Loucy (cell line): ENCODE measurements around the gene FABP6.

Experiments
- CTCF ChIP-seq: fragments of 200-600 bp; sonication (generic); conservative IDR thresholded peaks from 2 replicates; pipeline ENCODE4 v1.5.1; 2014; ENCODE audit warnings: mild to moderate bottlenecking, antibody characterized with exemption, low read length
- EZH2phosphoT487 ChIP-seq: fragments of 200-600 bp; IDR thresholded peaks from 2 replicates; pipeline ENCODE4 v1.6.1; 2018; ENCODE audit warnings: antibody characterized with exemption, mild to moderate bottlenecking, moderate library complexity, borderline replicate concordance

GRCh38 chr5:160287378-160288051, 58.2 kb downstream of the FABP6 start:
- TF ChIP-seq CTCF (no peak), EZH2phosphoT487 (no peak)
